Hematopoietic multipotent progenitor cell treated with erythropoietin and hydrocortisone succinate and interleukin-3 and kit ligand, for 17 days (in vitro differentiated cells): ENCODE measurements around the gene BASP1.

Experiments used
- DNase-seq: peaks from one replicate; pipeline ENCODE4 v3.0.0-alpha.2; 2015; ENCODE audit warnings: low spot score

Gene BASP1

GRCh38 chr5:17217493-17218352 is at the start of gene BASP1:
TSS of gene BASP1 (plus strand) at chr5:17217631. CDS start at chr5:17275217, 57,586 bp downstream.
- DNase-seq: no peak

DNA sequence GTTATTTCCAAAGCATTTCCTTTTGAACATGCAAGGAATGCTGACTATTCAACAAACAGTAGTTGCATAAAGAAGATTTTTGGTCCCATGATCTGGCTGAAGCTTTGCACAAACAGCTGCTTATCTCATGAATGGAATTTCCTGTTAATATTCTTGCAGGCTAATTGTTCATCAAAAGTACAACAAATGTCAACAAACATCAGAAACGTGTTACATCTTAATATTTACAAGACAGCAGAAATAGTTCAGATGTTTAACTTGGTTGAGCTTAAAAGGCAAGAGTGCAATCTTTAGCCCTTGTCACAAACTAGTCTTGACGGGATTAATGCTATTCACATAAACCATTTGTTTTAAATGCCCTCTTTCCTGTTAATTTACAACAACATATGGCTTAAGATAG is 47.9 kb upstream of the BASP1 start:
- no peak for DNase-seq

DNA sequence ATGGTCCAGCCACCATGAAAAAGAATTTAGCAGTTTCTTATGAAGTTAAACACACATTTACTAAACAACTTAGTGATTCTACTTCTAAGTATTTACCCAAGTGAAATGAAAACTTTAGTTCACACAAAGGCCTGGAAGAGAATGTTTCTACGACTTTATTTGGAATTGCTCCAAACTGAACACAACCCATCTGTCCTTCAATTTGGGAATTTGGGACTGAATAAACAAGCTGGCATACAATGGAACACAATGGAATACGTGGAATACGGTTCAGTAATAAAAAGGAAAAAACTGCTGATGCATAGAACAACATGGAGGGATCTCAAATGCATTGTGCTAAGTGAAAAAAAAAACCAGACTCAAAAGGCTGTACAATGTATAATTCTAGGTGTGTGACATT is 44.6 kb upstream of the BASP1 start:
- DNase-seq: no peak

- no peak for DNase-seq
Measured at GRCh38 chr5:17174965-17175364, 42.5 kb upstream of the BASP1 start.

DNA sequence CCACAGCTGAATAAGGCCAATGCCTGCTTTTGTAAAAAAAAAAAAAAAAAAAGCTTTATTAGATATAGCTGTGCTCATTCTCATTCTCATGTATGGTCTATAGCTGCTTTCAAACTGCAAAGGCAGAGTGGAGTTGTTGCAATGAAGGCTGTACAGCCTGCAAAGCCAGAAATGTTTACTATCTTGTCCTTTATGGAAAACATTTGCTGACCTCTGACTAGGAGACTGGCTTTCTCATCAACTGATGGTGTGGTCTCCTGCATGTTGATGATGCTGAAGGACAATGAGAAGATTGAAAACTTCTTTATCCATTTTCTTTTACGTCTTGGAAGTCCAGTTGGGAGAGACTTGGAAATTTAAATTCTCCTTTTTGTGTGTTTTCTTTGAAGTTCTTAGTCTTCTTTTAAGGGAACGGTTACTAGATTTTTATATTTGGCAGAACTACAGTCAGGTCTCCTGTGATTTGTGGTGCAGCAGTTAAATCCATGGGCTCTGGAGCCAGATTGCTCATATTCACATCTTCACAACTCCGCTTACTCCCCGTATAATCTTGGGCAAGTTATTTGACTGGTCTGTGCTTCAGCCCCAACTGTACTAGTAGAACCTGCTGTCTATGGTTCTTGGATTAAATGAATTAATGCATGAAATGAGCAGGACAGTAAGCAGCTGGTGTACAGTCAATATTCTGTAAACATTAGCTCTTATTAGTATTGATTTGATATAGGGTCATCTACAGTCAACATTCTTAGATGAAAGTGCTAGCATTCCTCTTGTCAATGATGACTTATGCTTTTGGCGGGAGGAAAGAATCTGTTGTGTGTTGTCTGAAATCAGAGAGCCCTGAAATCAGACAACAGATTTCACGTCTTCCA is 39.7 kb upstream of the BASP1 start:
- DNase-seq: no peak

GRCh38 chr5:17178373-17178675 is 39.1 kb upstream of the BASP1 start:
- DNase-seq: no peak

DNA sequence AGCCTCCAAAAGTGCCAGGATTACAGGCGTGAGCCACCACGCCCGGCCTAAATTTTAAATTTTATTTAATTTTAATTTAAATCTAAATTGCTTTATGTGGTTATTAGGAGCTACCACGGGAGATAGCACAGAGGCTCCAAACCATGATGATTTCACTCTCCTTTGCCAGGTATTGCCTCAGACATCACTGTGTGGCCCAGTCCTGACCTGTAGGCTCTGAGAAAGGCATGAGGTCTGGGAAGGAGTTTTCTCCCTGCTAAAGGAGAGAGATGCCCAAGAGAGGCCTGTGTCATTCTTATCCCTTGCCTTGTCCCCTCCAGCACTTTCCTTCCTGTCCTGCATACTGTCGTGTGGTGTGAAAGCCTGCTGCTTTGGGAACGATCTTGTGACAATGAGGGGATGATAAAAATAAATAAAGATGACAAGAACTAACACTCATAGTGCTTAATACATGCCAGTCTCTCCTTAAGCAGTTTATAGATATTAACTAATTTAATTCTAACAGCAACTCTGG is 37.0 kb upstream of the BASP1 start:
- DNase-seq: no peak

GRCh38 chr5:17180864-17181723 is 36.3 kb upstream of the BASP1 start:
- no peak for DNase-seq

DNA sequence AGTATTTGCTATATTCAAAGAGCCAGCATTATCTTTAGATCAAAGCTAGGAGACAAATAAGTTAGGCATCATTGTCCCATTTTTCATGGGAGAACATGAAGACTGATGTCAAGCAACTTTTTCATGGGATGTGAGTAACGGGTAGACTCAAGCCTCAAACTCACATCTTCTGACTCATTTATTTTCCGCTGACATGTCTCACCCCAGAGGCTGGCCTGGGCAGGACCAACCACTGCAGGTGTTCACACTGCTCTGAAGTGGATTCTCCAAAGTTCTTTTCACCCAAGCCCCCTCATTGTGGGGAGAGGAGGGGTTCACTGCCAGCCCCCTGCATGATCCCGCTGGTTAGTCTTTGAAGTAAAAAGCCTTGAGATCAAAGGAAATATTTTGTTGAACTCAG is 34.9 kb upstream of the BASP1 start:
- no peak for DNase-seq

DNA sequence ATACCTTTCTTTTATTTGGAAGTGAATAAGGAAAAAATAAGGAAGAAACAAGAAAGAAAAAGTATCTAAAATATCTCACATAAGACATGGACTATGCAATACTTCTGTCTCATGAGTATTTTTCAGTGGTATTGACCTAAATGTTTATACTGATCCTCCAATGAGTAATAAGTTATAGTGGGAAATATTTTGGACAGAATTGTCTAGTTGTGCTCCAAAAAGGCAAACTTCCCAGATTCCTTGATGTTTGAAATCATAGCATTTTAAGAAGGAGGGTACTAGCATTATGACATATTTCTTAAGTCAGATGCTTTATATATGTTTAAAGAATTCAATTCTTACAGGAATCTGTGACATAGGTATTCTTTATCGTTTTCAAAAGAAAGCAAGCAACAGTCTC is 34.5 kb upstream of the BASP1 start:
- no peak for DNase-seq

DNA sequence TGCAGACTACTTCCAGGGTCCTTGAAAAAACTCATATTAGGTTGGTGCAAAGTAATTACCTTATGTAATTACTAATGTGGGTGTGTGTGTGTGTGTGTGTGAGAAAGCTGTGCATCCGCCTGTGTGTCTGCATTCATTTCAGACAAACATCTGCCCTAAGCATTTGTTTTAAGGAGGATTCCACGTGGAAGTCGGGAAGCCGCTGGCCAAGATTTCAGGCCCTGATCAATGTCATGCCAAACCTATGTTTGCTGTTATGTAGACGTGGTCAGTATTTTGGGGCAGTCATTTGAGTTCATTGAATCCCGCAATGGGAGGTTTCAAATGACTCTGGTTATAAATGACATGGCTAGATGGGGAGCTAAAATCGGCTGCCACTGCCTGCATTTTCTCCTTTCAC is 33.6 kb upstream of the BASP1 start:
- DNase-seq: no peak

DNA sequence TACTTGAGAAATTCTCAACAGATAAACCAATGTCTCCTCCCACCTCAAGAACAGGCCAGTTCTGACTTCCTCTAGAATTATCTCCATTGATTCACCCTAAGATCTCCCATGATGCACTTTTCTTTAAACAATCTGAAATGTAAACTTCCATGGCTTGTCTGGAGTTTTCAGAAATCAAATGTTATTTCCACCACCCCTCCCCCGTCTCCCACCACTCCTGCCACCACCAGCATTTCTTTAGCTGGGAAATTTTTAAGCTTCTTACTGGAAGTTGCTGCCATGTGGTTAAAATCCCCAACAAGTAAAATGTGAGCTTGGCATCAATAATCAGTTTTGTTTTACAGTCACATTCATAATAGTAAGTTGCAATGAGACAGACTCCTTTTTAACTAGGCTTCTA is 32.8 kb upstream of the BASP1 start:
- DNase-seq: no peak

GRCh38 chr5:17185349-17185748 is 32.1 kb upstream of the BASP1 start:
- no peak for DNase-seq

DNA sequence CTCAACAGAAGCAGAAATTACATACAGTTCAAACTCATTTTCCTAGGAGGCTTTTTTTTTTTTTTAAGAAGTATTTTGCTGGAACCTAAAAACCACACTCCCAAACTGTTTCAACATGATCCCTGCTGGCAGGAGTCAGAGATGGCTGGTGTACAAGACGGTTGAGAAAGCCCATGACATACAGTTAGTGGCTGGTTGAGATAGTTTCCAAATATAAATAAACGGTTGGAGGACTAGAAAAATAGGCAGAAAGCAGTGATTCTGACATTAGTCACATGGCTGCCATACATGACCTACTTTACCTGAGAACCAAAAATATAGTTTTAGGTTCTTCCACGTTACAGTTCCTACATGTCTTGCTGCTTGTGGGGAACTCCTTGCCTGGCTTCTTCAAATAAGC is 31.7 kb upstream of the BASP1 start:
- DNase-seq: no peak

DNA sequence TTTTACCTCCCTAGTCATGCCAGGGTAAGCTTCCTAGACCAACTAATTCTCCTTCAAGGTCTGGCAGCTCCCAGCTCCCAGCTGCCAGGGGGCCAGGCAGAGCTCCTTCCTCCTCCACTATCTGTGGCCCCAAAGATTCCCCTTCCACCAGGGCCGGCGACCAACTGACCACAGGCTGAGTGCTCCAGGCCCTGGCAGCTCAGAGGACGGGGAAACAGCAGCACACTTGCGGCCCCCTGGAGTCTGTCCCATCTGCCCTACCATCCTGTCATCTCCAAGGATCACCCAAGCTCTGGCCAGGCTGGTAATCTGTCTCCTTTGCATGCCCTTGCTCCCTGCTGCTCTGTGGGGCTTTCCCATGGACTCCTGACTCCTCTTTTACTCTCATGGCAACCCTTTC is 31.2 kb upstream of the BASP1 start:
- DNase-seq: no peak

GRCh38 chr5:17187011-17187785 is 30.2 kb upstream of the BASP1 start:
- no peak for DNase-seq

DNA sequence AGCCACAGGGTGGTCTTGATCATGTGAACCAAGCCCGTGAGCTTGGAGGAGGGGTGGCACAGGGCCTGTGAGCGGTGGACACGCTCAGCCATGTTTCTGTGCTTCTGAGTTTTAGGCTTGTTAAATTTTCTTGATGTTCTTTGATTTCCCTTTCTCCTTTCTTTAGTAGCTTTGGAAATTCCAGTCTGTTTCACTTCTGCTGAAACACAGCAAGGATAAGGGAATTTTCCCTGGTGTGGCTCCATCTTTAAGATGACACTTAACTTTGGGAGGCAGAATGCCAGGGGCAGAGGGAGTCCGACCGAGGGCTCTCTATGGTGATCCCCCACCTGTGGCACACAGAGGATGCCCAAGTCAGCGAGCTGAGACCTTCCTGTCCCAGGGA is 29.7 kb upstream of the BASP1 start:
- DNase-seq: no peak

DNA sequence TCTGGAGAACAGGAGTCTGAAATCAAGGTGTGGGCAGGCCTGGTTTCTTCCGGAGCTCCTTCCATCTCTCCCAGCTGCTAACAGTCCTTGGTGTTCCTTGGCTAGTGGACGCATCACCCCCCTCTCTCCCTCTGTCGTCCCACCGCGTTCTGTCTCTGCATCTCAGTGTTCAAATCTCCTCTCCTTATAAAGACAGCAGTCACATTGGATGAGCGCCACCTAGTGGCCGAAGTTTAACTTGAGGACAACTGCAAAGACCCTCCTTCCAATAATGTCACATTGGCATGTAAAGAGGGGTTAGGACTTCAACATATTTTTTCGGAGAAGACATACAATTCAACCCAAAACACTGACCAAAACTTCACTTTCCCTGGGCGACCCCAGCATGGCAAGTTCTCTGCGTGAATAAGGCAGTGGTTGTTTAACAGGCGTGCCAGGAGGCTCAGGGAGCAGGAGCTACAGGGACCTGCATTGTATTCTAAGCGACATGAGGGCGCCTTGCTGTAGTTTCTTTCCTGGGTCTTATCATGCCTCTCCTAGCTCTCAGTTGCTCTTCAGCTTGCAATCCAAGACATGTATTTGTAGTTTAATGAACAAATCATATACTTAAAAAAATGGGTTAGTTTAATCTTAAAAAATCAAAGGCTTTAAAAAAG is 27.9 kb upstream of the BASP1 start:
- peak; percentile 59 for DNase-seq

- peak; percentile 21 for DNase-seq
Measured at GRCh38 chr5:17190242-17190778, 27.1 kb upstream of the BASP1 start.

DNA sequence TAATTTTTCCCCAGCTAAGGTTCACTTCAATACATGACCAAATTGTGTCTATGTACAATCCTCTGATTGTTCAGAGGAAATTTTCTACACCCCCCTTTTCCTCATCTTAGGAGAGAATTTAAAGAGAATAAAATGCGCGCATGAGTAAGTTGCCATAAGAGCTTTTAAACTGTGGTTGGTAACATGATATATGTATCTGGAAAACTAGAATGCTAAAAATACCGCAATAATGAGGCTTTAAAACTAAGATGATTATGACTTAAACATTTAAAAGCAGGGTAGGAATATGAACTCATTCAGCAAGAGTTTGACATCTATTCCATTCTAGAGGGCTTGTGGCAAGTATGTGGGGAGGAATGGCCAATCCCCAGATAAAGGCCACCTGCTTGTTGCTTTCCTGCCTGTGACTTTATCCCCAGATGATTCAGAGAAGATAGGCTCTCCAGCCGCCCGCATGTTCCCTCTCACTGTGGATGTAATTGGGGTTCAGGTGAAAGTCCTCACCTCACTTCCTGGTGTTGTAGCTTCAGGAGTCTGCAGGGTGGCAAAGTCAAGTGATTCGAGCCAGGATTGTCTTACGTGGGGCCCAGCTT is 26.5 kb upstream of the BASP1 start:
- DNase-seq: no peak
